Lung (tissue), 12 donors: ENCODE measurements around the gene ATOSA. TPM values are rescaled to one million over a fixed set of nuclear protein-coding genes. Genes with fewer than 3 reads are reported as not detected.
A peak's percentile ranks its signal among the peaks of the same experiment; 100 is the strongest.

Experiments
- ATAC-seq: fragments of 200-7000 bp; cut with Tn5 transposase; one replicate; pipeline ENCODE4 v1.9.1; 2020; ENCODE audit warnings: moderate number of reproducible peaks; ENCODE audit not compliant: insufficient read depth, low FRiP score
- DNase-seq, 3 donors: peaks; one replicate each; pipeline ENCODE4 v3.0.0-alpha.2; 2013 to 2017
- H3K27ac ChIP-seq, 2 donors: one replicate each; pipeline ENCODE4 v1.5.1; 2013; ENCODE audit warnings: mild to moderate bottlenecking in 2 of 2, moderate library complexity in 2 of 2, control low read depth in 1 of 2, inconsistent platforms in 1 of 2, low read depth in 1 of 2, low read length in 1 of 2
- H3K27me3 ChIP-seq, 3 donors: one replicate each; pipeline ENCODE4 v1.5.1; 2013; ENCODE audit warnings: low read length in 2 of 3; ENCODE audit not compliant: control insufficient read depth in 3 of 3, insufficient read depth in 3 of 3
- H3K36me3 ChIP-seq, 4 donors: one replicate each; pipeline ENCODE4 v1.5.1; 2013; ENCODE audit warnings: low read length in 4 of 4, mild to moderate bottlenecking in 1 of 4, moderate library complexity in 1 of 4; ENCODE audit not compliant: control insufficient read depth in 4 of 4, insufficient read depth in 4 of 4
- H3K4me1 ChIP-seq, 5 donors: one replicate each; pipeline ENCODE4 v1.5.1; 2013; ENCODE audit warnings: low read length in 5 of 5, mild to moderate bottlenecking in 2 of 5, moderate library complexity in 1 of 5; ENCODE audit not compliant: control insufficient read depth in 5 of 5, insufficient read depth in 5 of 5
- H3K4me3 ChIP-seq: one replicate; pipeline ENCODE4 v1.5.1; 2013; ENCODE audit warnings: mild to moderate bottlenecking, control low read depth, moderate library complexity
- H3K9ac ChIP-seq, 2 donors: one replicate each; pipeline ENCODE4 v1.5.1; 2013; ENCODE audit warnings: low read length in 2 of 2, control low read depth in 1 of 2; ENCODE audit not compliant: insufficient read depth in 1 of 2
- H3K9me3 ChIP-seq, 4 donors: one replicate each; pipeline ENCODE4 v1.5.1; 2013; ENCODE audit warnings: low read length in 3 of 4, mild to moderate bottlenecking in 1 of 4, moderate library complexity in 1 of 4; ENCODE audit not compliant: control insufficient read depth in 4 of 4, insufficient read depth in 3 of 4
- WGBS, 2 donors: extraction: QIAGEN DNeasy Blood & Tissue Kit; methylation state at CpG; one replicate each; pipeline ENCODE4 v1.1.7; 2013; 5-methylcytosine and 5-hydroxymethylcytosine counted together
- polyA plus RNA-seq, 2 donors: library from polyadenylated mRNA; stranded (reverse); fragments of 200-250 nt; gene quantifications; one replicate each; pipeline ENCODE4 v1.2.1, GENCODE V29; 2013
- total RNA-seq, 2 donors: library from RNA; depleted of rRNA in 1 of 2; stranded (reverse); fragments of >200 nt in 1 of 2; gene quantifications; one replicate each; pipeline ENCODE4 v1.2.1, GENCODE V29; 2014 to 2021
- TF ChIP-seq, protein P1 (sequence below): IDR thresholded peaks from 2 replicates; pipeline ENCODE4 v1.5.1; 2012; ENCODE audit warnings: mild to moderate bottlenecking; ENCODE audit errors: control extremely low read depth, extremely low read depth
- donor health status: control.
- donor health status: control.
- donor health status: Bipolar disorder and iron deficiency.
- donor health status: healthy.
- donor health status: DM: yes; HTN: yes; CAD: no.

ATOSA gene
- total and polyA plus RNA-seq, 4 donors, result 12.1 to 114 (median 46.7) TPM

DNA sequence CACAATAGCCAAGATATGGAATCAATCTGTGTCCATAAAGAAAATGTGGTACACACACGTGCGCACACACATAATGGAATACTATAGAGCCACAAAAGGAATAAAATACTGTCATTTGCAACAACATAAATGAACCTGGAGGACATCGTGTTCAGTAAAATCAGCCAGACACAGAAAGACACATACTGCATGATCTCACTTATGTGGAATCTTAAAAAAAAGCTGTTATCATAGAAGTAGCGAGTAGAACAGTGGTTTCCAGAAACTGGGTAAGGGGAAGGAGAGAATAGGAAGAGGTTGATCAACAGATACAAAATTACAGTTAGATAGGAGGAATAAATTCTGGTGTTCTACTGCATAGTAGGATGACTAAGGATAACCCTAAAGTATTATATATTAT lies 11.1 kb downstream of the ATOSA start:
- ATAC-seq, result no peak
- TF ChIP-seq, protein P1, sequence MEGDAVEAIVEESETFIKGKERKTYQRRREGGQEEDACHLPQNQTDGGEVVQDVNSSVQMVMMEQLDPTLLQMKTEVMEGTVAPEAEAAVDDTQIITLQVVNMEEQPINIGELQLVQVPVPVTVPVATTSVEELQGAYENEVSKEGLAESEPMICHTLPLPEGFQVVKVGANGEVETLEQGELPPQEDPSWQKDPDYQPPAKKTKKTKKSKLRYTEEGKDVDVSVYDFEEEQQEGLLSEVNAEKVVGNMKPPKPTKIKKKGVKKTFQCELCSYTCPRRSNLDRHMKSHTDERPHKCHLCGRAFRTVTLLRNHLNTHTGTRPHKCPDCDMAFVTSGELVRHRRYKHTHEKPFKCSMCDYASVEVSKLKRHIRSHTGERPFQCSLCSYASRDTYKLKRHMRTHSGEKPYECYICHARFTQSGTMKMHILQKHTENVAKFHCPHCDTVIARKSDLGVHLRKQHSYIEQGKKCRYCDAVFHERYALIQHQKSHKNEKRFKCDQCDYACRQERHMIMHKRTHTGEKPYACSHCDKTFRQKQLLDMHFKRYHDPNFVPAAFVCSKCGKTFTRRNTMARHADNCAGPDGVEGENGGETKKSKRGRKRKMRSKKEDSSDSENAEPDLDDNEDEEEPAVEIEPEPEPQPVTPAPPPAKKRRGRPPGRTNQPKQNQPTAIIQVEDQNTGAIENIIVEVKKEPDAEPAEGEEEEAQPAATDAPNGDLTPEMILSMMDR, result no peak
- 86% methylated on average over 4 of the region's 4 CpGs for WGBS, 2 donors

DNA sequence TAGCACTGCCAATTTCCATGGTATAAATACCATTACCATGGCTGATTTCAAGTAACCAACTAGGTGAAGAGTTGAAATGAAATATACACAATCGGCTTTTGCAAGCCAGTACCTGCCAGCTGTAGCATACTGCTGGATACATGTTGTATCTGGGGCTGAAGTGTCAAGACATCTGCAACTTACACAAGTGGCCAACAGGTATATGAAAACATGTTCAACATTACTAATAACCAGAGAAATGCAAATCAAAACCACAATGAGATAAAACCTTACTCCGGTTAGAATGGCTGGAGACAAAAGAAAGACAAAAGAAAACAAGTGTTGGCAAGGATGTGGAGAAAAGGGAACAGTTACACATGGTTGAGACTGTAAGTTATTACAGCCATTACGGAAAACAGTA lies 11.6 kb downstream of the ATOSA start:
- no peak overlapping the region for H3K9ac ChIP-seq
- H3K36me3 ChIP-seq, result peaks cover 10 to 36% (median 24%) of the 10 kb centered on the region in 4 donors
- H3K9me3 ChIP-seq, result no peaks in the 10 kb centered on the region
- DNase-seq, result no peak
- no peak for ATAC-seq
- H3K27ac ChIP-seq, result peak overlapping the region in 1 of 2 donors; percentile 21
- 95% methylated on average over 3 of the region's 3 CpGs for WGBS, 2 donors
- no peak overlapping the region for H3K4me3 ChIP-seq
- peaks cover 0 to 15% (median 0%) of the 10 kb centered on the region in 5 donors for H3K4me1 ChIP-seq
- TF ChIP-seq, protein P1, result no peak
- H3K27me3 ChIP-seq, result no peaks in the 10 kb centered on the region

More for the DNA sequence above, 11.1 kb downstream of the ATOSA start:
- H3K36me3 ChIP-seq, result peaks cover 10 to 41% (median 21%) of the 10 kb centered on the region in 4 donors
- H3K9me3 ChIP-seq, result no peaks in the 10 kb centered on the region
- peaks cover 0 to 15% (median 0%) of the 10 kb centered on the region in 5 donors for H3K4me1 ChIP-seq
- no peak overlapping the region for H3K9ac ChIP-seq
- H3K27ac ChIP-seq, result no peak overlapping the region
- no peak for DNase-seq
- no peaks in the 10 kb centered on the region for H3K27me3 ChIP-seq
- no peak overlapping the region for H3K4me3 ChIP-seq

DNA sequence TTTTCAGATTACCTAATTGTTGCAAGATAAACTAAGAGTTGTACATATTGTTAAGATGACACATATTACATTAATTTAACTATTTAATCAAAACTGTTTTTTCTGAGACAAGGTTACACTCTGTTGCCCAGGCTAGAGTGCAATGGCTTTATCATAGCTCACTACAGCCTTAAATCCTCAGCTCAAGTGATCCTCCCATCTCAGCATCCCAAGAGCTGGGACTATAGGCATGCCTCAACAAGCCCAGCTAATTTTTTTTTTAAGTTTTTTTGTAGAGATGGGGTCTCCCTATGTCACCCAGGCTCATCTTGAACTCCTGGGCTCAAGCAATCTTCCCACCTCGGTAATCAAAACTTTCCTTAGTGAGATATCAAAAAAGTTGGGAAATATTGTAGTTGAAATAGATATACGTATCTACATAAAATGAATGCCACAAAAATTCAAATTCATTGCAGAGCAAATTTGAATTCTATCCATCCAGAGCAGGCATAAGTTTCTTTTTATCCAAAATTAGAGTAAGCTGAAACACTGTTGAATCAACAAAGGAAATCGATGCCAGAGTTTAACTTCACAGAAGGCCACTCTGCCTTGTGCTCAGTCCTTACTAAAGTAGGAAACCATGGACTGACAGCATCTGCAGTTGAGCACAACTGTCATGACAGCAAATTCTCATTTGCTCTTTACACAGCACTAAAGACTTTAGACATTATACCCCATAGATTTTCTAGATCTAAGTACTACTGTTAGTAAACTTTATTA lies 15.5 kb downstream of the ATOSA start:
- Histone ChIP-seq H3K9me3 (no peaks in the 10 kb centered on the region), H3K9ac (no peak overlapping the region), H3K4me3 (no peak overlapping the region), H3K27me3 (no peaks in the 10 kb centered on the region), H3K36me3 (peaks cover 14 to 39% (median 22%) of the 10 kb centered on the region in 4 donors), H3K27ac (no peak overlapping the region), H3K4me1 (peaks cover 0 to 9% (median 0%) of the 10 kb centered on the region in 5 donors)
- TF ChIP-seq, protein P1, result no peak
- 92 to 93% methylated on average over 3 of the region's 3 CpGs for WGBS, 2 donors
- no peak for ATAC-seq
- DNase-seq, result no peak

DNA sequence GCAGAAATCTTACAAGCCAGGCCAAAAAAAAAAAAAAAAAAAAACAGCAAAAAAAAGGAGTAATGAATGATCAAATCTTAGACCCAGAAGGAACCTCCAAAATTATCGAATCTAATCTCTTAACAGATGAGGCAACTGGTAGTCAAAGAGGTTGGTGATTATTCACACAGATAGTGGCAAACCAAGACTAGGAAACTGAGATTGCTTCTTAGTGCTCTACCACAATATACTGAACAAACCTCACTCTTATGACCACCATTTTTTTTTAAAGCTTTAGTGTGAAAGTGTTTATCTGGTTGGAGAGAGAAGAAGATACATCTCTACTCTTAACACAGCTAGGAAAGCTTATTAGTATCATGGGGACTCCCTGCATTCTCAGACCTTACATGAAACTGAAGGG lies 17.3 kb downstream of the ATOSA start:
- H3K4me1 ChIP-seq, result peaks cover 0 to 11% (median 0%) of the 10 kb centered on the region in 5 donors
- 73 to 96% methylated on average over 1 of the region's 1 CpG for WGBS, 2 donors
- ATAC-seq, result no peak

More for the DNA sequence above, 17.3 kb downstream of the ATOSA start:
- H3K36me3 ChIP-seq, result peaks cover 12 to 33% (median 19%) of the 10 kb centered on the region in 4 donors
- TF ChIP-seq, protein P1, result no peak
- no peak overlapping the region for H3K9ac ChIP-seq
- H3K27ac ChIP-seq, result no peak overlapping the region
- H3K9me3 ChIP-seq, result no peaks in the 10 kb centered on the region
- no peak overlapping the region for H3K4me3 ChIP-seq
- no peak for DNase-seq
- no peaks in the 10 kb centered on the region for H3K27me3 ChIP-seq
